NCI-H1092 (cell line): ENCODE measurements around the gene CBX4.

Source experiments
- DNase-seq: peaks from one replicate; lab custom pipeline; 2025; lab: John Stamatoyannopoulos, UW

CBX4 gene

DNA sequence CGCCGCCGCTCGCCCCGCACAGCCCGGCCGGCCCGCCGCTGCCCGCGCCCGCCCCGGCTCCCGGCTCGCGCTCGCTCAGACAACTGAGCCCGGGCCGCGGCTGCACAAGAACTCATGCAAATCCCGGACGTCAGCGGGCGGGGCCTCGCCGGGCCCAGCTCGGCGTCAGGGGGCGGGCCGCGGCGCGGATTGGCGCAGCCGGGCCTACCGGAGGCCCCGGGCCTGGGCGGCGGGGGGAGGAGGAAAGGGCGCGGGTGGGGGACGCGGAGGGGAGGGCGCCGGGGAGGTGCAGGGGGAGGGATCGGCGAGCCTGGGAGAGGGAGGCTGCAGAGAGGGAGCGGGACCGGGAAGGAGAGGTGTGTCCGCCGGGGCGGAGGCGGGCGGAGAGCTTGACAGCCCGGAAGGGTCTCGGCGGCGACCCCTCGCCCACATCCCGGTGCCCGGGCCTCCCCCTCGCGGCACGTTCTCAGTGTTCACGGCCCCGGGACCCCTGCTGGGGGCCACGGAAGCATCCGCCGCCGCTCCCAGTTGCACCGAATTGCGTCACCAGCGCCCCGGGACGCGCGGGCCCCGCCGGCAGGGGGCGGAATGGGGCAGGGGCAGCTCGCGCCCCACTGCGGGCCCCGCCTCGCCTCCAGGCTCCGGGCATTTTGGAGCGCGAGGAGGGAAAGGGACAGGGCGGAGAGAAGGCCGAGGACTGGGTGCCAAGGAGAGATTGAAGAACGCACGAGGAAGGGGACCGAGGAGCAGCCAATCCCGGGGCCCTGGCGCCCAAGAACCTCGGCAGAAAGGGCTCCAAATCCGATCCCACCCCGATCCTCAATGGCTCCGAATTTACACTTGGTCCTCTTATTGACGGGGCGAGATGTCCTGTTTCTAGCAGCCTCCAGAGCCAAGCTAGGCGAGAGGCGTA, at the start of gene CBX4:
TSS of gene CBX4 (minus strand) at position 85 of the 913 bp plus-strand sequence. CDS start 189 bp downstream, outside the sequence.
- peak; percentile 90 for DNase-seq

DNA sequence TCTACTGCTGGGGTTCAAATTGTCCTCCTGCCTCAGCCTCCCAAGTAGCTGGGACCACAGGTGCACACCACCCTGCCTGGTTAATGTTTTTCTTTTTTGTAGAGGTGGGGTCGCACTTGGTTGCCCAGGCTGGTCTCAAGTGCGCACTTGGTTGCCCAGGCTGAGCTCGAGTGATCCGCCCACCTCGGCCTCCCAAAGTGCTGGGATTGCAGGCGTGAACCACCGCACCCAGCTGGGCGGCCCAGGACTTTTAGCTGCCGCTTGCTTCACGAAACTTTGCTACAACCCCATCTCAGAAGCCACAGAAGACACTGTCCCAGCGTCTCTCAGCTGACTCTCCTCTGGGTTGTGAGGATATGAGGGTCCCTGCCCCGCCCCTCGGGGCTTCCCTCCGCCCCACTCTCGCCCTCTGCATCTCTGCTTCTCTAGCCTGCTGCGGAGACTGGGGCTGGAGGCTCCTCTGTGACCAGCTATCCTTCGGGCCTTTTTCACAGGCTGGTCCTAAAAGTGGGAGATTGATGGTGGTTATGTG, 48.8 kb upstream of the CBX4 start:
- no peak for DNase-seq

DNA sequence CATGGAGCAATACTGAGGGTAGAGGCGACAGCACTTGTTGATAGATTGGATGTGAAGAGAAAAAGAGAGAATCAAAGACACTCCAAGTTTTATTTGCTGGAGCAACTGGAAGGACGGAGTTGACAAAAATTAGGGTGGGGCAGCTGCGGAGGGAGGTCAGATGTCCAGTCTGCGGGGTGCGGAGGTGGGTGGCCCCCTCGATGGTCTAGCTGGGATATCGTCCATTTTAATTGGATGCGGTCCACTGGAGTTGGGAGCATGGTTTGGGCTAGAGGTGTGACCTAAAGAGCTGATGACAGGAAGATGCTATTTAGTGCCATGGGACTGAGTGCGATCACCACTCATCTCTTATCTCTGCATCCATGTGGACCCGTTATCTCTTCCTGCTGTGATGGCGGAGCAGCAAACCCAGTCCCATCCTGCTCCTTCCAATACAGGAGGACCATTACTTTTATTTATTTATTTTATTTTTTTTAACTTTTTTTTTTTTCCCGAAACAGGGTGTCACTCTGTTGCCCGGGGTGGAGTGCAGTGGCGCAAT, 48.3 kb upstream of the CBX4 start:
- no peak for DNase-seq

- no peak for DNase-seq
Observed at GRCh38 chr17:79883202-79883601, 44.0 kb upstream of the CBX4 start.

GRCh38 chr17:79878329-79878947, 39.2 kb upstream of the CBX4 start:
- DNase-seq = no peak

GRCh38 chr17:79877041-79877440, 37.8 kb upstream of the CBX4 start:
- no peak for DNase-seq

DNA sequence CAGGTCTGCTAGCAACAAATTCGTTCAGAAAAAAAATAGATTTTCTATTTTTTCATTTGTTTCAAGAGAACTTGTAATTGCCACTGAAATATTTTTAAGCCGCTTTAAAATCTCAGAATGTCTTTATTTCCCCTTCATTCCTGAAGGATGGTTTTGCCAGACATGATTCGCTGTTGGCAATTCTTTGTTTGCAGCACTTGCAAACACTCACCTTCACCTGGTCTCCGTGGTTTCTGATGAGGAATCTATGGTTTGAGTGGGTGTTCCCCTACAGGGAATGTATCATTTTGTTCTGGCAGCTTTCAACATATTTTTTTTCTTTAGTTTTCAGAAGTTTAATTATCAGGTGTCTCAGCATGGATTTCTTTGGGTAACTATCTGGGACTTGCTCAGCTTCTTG, 36.3 kb upstream of the CBX4 start:
- DNase-seq = no peak

DNA sequence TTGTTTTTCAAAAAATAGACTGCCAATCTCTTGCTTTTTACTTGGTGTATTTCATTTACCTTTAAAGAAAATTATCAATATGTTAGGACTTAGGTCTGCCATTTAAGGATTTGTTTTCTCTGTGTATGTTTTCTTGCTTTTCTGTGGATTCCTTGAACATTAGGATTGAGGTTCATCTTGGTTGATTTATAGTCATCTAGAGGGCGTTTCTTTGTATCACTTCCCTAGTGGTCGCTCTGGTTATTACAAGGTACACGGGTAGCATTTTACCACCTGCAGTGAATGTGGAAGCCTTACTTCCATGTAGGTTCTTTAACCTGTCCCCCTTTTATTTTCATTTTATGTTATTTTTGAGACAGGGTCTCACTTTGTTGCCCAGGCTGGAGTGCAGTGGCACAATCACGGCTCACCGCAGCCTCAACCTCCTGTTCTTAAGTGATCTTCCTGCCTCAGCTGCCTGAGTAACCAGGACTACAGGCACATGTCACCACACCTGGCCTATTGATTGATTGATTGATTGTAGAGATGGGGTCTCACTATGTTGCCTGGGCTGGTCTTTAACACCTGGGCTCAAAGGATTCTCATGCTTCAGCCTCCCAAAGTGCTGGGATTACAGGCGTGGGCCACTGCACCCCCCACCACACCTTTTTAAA, 35.2 kb upstream of the CBX4 start:
- no peak for DNase-seq

GRCh38 chr17:79873583-79873982, 34.3 kb upstream of the CBX4 start:
- no peak for DNase-seq

DNA sequence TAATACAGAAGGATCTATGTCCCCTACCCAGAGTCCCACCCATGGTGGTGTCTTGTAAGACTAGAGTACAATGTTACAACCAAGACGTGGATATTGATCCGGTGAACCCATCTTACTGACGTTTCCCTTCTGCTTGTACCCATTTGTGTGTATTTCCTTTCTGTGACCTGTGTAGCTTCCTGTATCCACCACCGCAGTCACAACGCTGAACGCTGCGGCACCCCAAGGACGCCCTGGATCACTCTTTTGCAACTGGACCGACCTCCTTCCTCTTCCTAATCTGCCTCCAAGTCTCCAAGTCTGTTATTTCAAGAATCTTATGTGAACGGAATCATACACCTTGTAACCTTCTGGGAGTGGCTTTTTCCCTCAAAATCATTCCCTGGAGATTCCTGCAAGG, 33.5 kb upstream of the CBX4 start:
- DNase-seq = no peak

- no peak for DNase-seq
Observed at GRCh38 chr17:79871131-79871530, 31.9 kb upstream of the CBX4 start.

DNA sequence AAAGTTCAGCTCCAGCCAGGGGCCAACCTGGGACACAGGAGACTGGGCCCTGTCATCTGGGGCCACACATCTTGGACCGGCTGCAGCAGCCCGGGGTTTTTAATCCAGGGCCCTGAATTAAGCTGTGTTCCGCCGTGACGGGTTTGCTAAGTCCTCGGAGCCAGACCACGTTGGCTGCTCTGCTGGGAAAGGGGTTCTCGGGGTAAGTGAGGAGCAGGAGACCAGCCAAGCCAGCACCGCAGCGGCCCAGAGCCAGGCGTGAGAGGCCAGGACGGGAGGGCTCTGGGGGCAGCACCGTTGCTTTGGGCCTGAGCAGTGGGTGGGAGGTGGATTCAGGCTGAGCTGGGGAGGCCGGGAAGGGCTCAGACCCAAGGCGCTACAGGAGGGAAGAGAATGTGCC, 31.3 kb upstream of the CBX4 start:
- no peak for DNase-seq

DNA sequence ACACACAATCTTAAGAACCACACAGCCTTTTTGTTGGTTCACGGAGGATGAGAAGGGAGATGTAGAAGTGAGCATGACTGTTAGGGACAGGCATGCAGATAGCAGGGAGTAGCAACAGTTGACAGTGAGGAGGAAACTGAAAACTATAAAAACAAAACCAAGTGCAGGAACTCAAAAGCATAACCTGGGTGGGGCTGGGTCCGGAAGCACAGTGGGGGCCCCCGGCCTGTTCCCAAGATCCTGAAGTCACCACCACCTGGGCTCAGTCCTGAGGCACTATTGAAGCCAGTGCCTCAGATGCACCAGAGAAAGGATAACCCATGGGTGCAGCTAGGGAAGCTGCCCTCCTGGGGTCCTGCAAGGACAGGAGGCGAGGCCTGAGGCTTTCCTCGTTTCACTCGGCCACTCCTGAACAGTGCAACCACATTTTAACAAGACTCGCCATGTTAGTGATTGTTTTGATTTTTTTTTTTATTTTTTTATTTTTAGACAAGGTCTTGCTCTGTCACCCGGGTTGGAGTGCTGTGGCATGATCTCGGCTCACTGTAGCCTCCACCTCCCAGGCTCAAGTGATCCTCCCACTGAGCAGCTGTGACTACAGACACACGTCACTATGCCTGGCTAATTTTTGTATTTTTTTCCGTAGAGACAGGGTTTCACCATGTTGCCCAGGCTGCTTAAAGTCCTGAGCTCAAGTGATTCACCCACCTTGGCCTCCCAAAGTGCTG, 27.7 kb upstream of the CBX4 start:
- no peak for DNase-seq

DNA sequence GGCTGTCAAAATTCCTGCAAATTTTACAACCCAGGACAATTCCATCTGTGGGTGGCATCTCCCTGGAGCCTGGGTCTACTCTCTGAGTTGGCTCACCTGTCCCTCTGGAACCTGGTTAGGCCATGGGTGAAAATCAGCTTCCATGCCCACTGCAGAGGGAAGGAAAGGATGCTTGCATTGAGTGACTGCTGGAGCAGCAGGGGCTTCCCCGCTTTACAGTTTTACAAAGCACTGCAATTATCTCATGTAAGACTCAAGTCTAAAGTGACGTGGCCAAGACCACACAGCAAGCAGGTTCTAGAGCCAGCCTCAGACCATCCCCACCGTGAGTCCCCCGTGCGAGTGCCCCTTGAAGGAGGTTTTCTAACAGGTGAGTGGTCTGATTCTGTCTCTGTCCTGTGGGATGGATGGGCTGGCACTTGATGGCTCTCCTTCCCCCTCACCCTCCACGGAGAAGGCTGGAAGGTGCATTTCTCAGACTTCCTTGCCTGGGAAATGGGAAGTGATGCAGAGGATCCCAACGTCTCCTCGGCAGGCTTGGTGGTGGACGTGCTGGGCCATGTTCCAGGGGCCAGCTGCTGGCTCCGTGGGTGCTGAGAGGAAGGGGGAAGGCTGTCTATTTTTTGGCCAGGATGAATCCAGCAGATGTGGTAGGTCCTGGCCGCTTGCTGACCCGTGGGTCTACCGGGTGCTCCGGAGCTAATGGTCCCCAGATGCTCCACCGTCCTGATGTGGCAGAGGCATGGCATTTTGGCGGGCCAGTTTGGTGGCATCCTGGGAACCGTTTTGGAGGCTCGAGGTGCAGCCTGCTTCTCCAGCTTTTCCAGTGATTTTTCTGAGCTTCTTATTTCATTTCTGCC, 26.3 kb upstream of the CBX4 start:
- DNase-seq = no peak

- no peak for DNase-seq
Observed at GRCh38 chr17:79864617-79865250, 25.5 kb upstream of the CBX4 start.

GRCh38 chr17:79864147-79864546, 24.9 kb upstream of the CBX4 start:
- DNase-seq = no peak

DNA sequence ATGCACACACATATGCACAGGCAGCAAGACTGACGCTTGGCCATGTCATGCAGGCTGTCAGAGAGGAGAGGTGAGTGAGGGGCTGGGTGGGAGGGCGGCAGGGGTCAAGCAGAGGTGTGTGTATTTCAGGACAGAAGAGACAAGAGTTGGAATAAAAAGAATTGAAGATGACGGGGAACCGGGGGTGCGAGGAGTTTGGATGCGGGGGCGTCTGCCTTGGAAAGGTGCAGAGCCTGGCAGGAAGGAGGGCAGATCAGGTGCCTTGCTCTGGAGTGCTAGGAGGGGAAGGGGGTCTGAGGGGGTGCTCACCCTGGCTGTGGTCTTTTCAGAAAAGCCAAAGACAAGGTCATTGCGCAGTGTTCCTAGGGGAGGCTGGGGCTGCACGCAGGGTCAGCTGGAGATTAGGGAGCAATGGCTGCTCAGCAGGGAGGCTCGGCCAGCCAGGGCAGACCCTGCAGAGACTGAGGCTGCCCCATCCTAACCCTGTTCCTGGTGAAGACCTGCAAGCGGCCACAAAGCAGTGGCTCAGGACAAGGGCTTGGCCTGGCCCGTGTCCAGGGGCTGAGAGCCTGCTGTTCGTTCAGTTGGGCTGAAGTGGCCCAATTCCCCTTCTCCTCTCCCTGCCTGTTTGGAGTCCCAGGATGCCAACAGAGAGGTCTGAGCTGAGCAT, 23.7 kb upstream of the CBX4 start:
- DNase-seq = no peak

GRCh38 chr17:79862238-79862637, 23.0 kb upstream of the CBX4 start:
- no peak for DNase-seq

DNA sequence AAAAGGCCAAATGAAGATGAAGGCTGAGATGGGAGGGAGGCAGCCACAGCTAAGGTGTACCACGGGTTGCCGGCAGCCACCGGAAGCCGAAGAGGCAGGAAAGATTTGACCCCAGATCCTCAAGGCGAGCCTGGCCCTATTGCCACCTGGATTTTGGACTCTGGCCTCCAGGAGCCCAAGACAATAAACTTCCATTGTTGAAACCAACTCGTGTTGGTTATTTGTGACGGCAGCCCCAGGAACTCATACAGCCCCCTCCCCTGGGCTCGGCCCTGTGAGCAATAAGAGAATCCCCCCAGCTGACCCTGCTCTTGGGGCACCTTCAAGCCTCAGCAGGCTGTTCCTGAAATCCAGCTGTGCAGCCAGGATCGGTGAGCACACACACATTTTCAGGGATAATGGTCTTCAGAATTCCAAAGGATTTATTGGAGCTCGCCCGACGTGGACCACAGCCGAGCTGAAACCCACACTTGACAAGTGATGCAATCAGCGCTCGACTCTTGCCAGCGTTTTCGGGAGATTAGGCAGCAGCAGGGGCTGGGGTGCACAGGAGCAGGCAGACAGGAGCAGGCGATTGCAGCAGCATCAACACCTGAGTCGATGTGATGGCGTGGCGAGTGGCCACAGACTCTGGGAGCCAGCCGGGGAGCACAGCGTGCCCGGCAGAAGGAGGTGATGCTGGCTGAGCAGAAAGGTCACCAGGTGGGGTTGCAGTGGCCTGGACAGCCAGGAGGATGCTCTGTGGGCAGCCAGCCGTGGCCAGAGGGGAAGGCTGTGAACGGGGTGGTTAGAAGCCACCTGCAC, 22.4 kb upstream of the CBX4 start:
- DNase-seq = no peak
